Amniotic epithelial cell (primary cell): ENCODE measurements around the gene SEPTIN12.

Source experiments
- DNase-seq: peaks from one replicate; pipeline ENCODE4 v3.0.0-alpha.2; 2010; ENCODE audit warnings: low read depth

The SEPTIN12 gene

GRCh38 chr16:4787627-4788482 lies at the start of gene SEPTIN12:
Gene SEPTIN12, minus strand, starts transcription at chr16:4788345. Its CDS starts 700 bp downstream, at chr16:4787645.
- DNase-seq = no peak

GRCh38 chr16:4836727-4837126 lies 48.6 kb upstream of the SEPTIN12 start:
- no peak for DNase-seq

- DNase-seq = no peak
Observed at GRCh38 chr16:4833584-4833983, 45.4 kb upstream of the SEPTIN12 start.

- DNase-seq = no peak
Observed at GRCh38 chr16:4832698-4833343, 44.7 kb upstream of the SEPTIN12 start.

- no peak for DNase-seq
Observed at GRCh38 chr16:4831616-4832015, 43.5 kb upstream of the SEPTIN12 start.

GRCh38 chr16:4830408-4830807 lies 42.3 kb upstream of the SEPTIN12 start:
- no peak for DNase-seq

GRCh38 chr16:4828567-4829321 lies 40.6 kb upstream of the SEPTIN12 start:
- no peak for DNase-seq

GRCh38 chr16:4826980-4827379 lies 38.8 kb upstream of the SEPTIN12 start:
- DNase-seq = no peak

- DNase-seq = no peak
Observed at GRCh38 chr16:4826526-4826925, 38.4 kb upstream of the SEPTIN12 start.

- DNase-seq = no peak
Observed at GRCh38 chr16:4825196-4825595, 37.1 kb upstream of the SEPTIN12 start.

- no peak for DNase-seq
Observed at GRCh38 chr16:4820652-4821051, 32.5 kb upstream of the SEPTIN12 start.

- no peak for DNase-seq
Observed at GRCh38 chr16:4814542-4815173, 26.5 kb upstream of the SEPTIN12 start.

- DNase-seq = no peak
Observed at GRCh38 chr16:4814046-4814445, 25.9 kb upstream of the SEPTIN12 start.

GRCh38 chr16:4813251-4814003 lies 25.3 kb upstream of the SEPTIN12 start:
- no peak for DNase-seq

GRCh38 chr16:4811773-4812172 lies 23.6 kb upstream of the SEPTIN12 start:
- no peak for DNase-seq

- no peak for DNase-seq
Observed at GRCh38 chr16:4811242-4811641, 23.1 kb upstream of the SEPTIN12 start.

GRCh38 chr16:4806280-4806679 lies 18.1 kb upstream of the SEPTIN12 start:
- DNase-seq = no peak

- peak; percentile 31 for DNase-seq
Observed at GRCh38 chr16:4805231-4805630, 17.1 kb upstream of the SEPTIN12 start.

GRCh38 chr16:4803898-4804762 lies 16.0 kb upstream of the SEPTIN12 start:
- DNase-seq = no peak

- peak; percentile 13 for DNase-seq
Observed at GRCh38 chr16:4803401-4803844, 15.3 kb upstream of the SEPTIN12 start.
